Transverse colon (tissue), 3 donors: ENCODE results near the gene CLEC4F.

Experiments used
- EP300 ChIP-seq: sonication (generic); formaldehyde crosslinking; IDR thresholded peaks from one replicate; pipeline ENCODE4 v1.6.1; 2017; ENCODE audit warnings: antibody characterized with exemption, low read depth
- TF ChIP-seq, protein P1 (sequence below), 5 experiments: fragments of 200-600 bp in 3 of 5; fragments of 450-650 bp in 2 of 5; sonication (generic) in 3 of 5; IDR thresholded peaks; 1 replicate in 2 of 5; 2 replicates in 3 of 5; pipeline ENCODE4 v1.5.1; 2016 to 2017; ENCODE audit warnings: antibody characterized with exemption in 5 of 5, inconsistent platforms in 3 of 5, mild to moderate bottlenecking in 2 of 5, moderate library complexity in 1 of 5

DNA sequence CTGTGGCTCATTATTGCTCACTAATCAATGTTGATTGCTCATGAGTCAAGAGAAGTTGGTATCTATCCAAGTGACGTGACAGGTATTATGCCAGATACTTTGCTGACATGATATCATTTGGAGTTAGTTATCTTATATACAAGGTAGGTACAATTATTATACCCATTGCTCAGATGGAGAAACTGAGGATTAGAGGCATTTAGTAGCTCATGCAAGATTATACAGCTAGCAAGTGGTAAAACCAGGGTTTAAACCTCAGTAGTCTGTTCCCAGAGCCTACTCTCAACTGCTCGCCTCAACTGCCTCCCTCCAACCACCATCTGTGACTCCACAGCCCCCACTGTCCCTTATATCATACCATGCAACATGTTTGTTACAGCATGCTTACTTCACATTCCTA is 36.1 kb downstream of the CLEC4F start:
- TF ChIP-seq EP300 = no peak
- TF ChIP-seq, protein P1, sequence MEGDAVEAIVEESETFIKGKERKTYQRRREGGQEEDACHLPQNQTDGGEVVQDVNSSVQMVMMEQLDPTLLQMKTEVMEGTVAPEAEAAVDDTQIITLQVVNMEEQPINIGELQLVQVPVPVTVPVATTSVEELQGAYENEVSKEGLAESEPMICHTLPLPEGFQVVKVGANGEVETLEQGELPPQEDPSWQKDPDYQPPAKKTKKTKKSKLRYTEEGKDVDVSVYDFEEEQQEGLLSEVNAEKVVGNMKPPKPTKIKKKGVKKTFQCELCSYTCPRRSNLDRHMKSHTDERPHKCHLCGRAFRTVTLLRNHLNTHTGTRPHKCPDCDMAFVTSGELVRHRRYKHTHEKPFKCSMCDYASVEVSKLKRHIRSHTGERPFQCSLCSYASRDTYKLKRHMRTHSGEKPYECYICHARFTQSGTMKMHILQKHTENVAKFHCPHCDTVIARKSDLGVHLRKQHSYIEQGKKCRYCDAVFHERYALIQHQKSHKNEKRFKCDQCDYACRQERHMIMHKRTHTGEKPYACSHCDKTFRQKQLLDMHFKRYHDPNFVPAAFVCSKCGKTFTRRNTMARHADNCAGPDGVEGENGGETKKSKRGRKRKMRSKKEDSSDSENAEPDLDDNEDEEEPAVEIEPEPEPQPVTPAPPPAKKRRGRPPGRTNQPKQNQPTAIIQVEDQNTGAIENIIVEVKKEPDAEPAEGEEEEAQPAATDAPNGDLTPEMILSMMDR (IDR thresholded peaks at IDR 0.05) = no peak
